Panc1 (cell line): ENCODE data around the gene UTRN.

Source experiments
- SIN3A ChIP-seq: IDR thresholded peaks from 2 replicates; pipeline ENCODE4 v1.6.1; 2012; ENCODE audit warnings: low read depth, mild to moderate bottlenecking, low read length, moderate library complexity, borderline replicate concordance; ENCODE audit not compliant: insufficient read depth
- TF ChIP-seq, protein P1 (sequence below): fragments of 450-650 bp; IDR thresholded peaks from 2 replicates; pipeline ENCODE4 v1.5.1; 2017; ENCODE audit warnings: mild to moderate bottlenecking

- TF ChIP-seq, protein P1, sequence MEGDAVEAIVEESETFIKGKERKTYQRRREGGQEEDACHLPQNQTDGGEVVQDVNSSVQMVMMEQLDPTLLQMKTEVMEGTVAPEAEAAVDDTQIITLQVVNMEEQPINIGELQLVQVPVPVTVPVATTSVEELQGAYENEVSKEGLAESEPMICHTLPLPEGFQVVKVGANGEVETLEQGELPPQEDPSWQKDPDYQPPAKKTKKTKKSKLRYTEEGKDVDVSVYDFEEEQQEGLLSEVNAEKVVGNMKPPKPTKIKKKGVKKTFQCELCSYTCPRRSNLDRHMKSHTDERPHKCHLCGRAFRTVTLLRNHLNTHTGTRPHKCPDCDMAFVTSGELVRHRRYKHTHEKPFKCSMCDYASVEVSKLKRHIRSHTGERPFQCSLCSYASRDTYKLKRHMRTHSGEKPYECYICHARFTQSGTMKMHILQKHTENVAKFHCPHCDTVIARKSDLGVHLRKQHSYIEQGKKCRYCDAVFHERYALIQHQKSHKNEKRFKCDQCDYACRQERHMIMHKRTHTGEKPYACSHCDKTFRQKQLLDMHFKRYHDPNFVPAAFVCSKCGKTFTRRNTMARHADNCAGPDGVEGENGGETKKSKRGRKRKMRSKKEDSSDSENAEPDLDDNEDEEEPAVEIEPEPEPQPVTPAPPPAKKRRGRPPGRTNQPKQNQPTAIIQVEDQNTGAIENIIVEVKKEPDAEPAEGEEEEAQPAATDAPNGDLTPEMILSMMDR = no peak
- TF ChIP-seq SIN3A = no peak
Measured at GRCh38 chr6:144298194-144298593, 13.1 kb downstream of the UTRN start.
